Ascending aorta (tissue), 2 donors: ENCODE measurements around the gene HERC3. TPM values are rescaled to one million over a fixed set of nuclear protein-coding genes. Genes with fewer than 3 reads are reported as not detected.
"Not testable (repeated sequence)": the region's sequence is repeated elsewhere in the genome, so short reads cannot be mapped to it uniquely, and the experiment has no call there.

ENCODE experiments used
- DNase-seq, 2 donors: peaks; one replicate each; pipeline ENCODE4 v3.0.0-alpha.2; 2019; ENCODE audit warnings: low spot score in 2 of 2
- H3K27ac ChIP-seq, 2 donors: fragments of 200-600 bp; sonication (generic); one replicate each; pipeline ENCODE4 v1.5.1; 2016 to 2017; ENCODE audit warnings: mild to moderate bottlenecking in 1 of 2
- H3K27me3 ChIP-seq: fragments of 200-600 bp; sonication (generic); one replicate; pipeline ENCODE4 v1.5.1; 2017
- H3K36me3 ChIP-seq, 2 donors: fragments of 200-600 bp; sonication (generic); one replicate each; pipeline ENCODE4 v1.5.1; 2016
- H3K4me1 ChIP-seq, 2 donors: fragments of 200-600 bp; sonication (generic); one replicate each; pipeline ENCODE4 v1.5.1; 2016 to 2017; ENCODE audit warnings: mild to moderate bottlenecking in 1 of 2
- H3K4me3 ChIP-seq, 2 donors: fragments of 200-600 bp; sonication (generic); one replicate each; pipeline ENCODE4 v1.5.1; 2016 to 2017; ENCODE audit warnings: mild to moderate bottlenecking in 1 of 2
- H3K9me3 ChIP-seq, 2 donors: fragments of 200-600 bp; sonication (generic); one replicate each; pipeline ENCODE4 v1.5.1; 2016
- intact Hi-C: fragments of 100-400 bp; cut with DNase I; formaldehyde crosslinking; loops from one replicate; pipeline ENCODE4 v1.15.1; 2023
- total RNA-seq: library from RNA; depleted of rRNA; stranded (reverse); fragments of >200 nt; gene quantifications from one replicate; pipeline ENCODE4 v1.1.0, GENCODE V29; 2016
- TF ChIP-seq, protein P1 (sequence below), 3 experiments: fragments of 200-600 bp in 2 of 3; fragments of 450-650 bp in 1 of 3; sonication (generic) in 2 of 3; IDR thresholded peaks; one replicate each; pipeline ENCODE4 v1.5.1; 2016 to 2019; ENCODE audit warnings: antibody characterized with exemption in 3 of 3, mild to moderate bottlenecking in 1 of 3, moderate library complexity in 1 of 3

Gene HERC3
- total RNA-seq, 1 donor from 2014 or later = 16.2 TPM

GRCh38 chr4:88609387-88609786 lies 17.1 kb downstream of the HERC3 start:
- H3K36me3 ChIP-seq = peaks cover 19 to 23% of the 10 kb centered on the region in 2 donors
- H3K4me1 ChIP-seq = peaks cover 15 to 28% of the 10 kb centered on the region in 2 donors
- H3K4me3 ChIP-seq = no peak overlapping the region
- H3K9me3 ChIP-seq = no peaks in the 10 kb centered on the region
- TF ChIP-seq, protein P1, sequence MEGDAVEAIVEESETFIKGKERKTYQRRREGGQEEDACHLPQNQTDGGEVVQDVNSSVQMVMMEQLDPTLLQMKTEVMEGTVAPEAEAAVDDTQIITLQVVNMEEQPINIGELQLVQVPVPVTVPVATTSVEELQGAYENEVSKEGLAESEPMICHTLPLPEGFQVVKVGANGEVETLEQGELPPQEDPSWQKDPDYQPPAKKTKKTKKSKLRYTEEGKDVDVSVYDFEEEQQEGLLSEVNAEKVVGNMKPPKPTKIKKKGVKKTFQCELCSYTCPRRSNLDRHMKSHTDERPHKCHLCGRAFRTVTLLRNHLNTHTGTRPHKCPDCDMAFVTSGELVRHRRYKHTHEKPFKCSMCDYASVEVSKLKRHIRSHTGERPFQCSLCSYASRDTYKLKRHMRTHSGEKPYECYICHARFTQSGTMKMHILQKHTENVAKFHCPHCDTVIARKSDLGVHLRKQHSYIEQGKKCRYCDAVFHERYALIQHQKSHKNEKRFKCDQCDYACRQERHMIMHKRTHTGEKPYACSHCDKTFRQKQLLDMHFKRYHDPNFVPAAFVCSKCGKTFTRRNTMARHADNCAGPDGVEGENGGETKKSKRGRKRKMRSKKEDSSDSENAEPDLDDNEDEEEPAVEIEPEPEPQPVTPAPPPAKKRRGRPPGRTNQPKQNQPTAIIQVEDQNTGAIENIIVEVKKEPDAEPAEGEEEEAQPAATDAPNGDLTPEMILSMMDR (IDR thresholded peaks at IDR 0.05) = no peak
- intact Hi-C loops = no loop called here
- H3K27ac ChIP-seq = peak overlapping the region; percentile 79 to 84
- H3K27me3 ChIP-seq = no peaks in the 10 kb centered on the region
- no peak for DNase-seq

GRCh38 chr4:88609794-88610193 lies 17.5 kb downstream of the HERC3 start:
- H3K9me3 ChIP-seq, H3K27me3 ChIP-seq, H3K4me3 ChIP-seq, DNase-seq: not testable (repeated sequence)
- Histone ChIP-seq H3K27ac (peak overlapping the region; percentile 79 to 84), H3K36me3 (peaks cover 19 to 23% of the 10 kb centered on the region in 2 donors), H3K4me1 (peaks cover 15 to 28% of the 10 kb centered on the region in 2 donors)
- intact Hi-C loops = loop anchor here (5.0 to 10.0 kb wide), 3 partner anchors 87 to 327 kb away; partner anchors contain the start of genes HERC5, PPM1K and PYURF

GRCh38 chr4:88610771-88611170 lies 18.5 kb downstream of the HERC3 start:
- intact Hi-C loops = loop anchor here (5.0 to 10.0 kb wide), 3 partner anchors 88 to 328 kb away; partner anchors contain the start of genes HERC5, PPM1K and PYURF
- peaks cover 15 to 28% of the 10 kb centered on the region in 2 donors for H3K4me1 ChIP-seq

GRCh38 chr4:88613417-88613875 lies 21.2 kb downstream of the HERC3 start:
- Histone ChIP-seq H3K4me3 (no peak overlapping the region), H3K27me3 (no peaks in the 10 kb centered on the region), H3K4me1 (peaks cover 15 to 35% of the 10 kb centered on the region in 2 donors), H3K27ac (peak overlapping the region; percentile 72 to 78), H3K36me3 (peaks cover 0 to 2% of the 10 kb centered on the region in 2 donors), H3K9me3 (no peaks in the 10 kb centered on the region)
- DNase-seq = no peak
- TF ChIP-seq, protein P1 (IDR thresholded peaks at IDR 0.05) = no peak
- intact Hi-C loops = loop anchor here (2.0 to 10.0 kb wide), 4 partner anchors 17 to 331 kb away; partner anchors contain the start of genes HERC5, PPM1K and PYURF

More at GRCh38 chr4:88610771-88611170, 18.5 kb downstream of the HERC3 start:
- Histone ChIP-seq H3K27ac (peak overlapping the region; percentile 79 to 84), H3K9me3 (no peaks in the 10 kb centered on the region), H3K36me3 (peaks cover 19 to 23% of the 10 kb centered on the region in 2 donors), H3K27me3 (no peaks in the 10 kb centered on the region), H3K4me3 (no peak overlapping the region)
- DNase-seq = peak; percentile 38 to 88
- TF ChIP-seq, protein P1 (IDR thresholded peaks at IDR 0.05) = no peak

DNA sequence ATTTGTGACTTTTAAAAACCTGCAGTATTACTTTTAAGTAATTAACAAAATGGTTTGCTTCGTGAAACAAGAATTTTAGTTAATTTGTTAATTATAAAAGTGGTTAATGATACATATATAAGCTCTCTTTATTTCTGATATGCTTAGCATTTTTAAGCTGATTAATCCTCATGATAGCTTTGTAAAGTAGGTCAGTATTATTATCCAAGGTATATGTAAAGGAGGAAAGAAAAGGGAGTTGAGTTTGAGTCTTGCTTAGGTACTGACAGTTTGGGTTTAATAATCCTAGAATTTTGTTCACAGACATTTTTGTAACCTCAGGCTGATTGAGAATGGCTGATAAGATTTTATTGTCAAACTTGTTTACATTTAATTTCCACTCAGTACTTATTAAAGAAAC lies 21.8 kb downstream of the HERC3 start:
- Histone ChIP-seq H3K27me3 (no peaks in the 10 kb centered on the region), H3K4me1 (peaks cover 15 to 41% of the 10 kb centered on the region in 2 donors), H3K27ac (peak overlapping the region; percentile 72 to 78), H3K4me3 (no peak overlapping the region), H3K36me3 (no peaks in the 10 kb centered on the region), H3K9me3 (no peaks in the 10 kb centered on the region)
- no peak for DNase-seq
- intact Hi-C loops = loop anchor here (5.0 to 10.0 kb wide), 3 partner anchors 92 to 332 kb away; partner anchors contain the start of genes HERC5, PPM1K and PYURF
- TF ChIP-seq, protein P1 (IDR thresholded peaks at IDR 0.05) = no peak
